Type B pancreatic cell (in vitro differentiated cells): Measurements from ENCODE around the gene NUDT8. TPM values are rescaled to one million over a fixed set of nuclear protein-coding genes. Genes with fewer than 3 reads are reported as not detected.

ENCODE experiments used
- DNase-seq: peaks from one replicate; pipeline ENCODE4 v3.0.0; 2021; ENCODE audit warnings: mixed read lengths; ENCODE audit not compliant: unreplicated experiment; ENCODE audit errors: extremely low spot score
- H3K27ac Mint-ChIP-seq: 2 replicates; pipeline ENCODE4 v1.8.0; 2021; ENCODE audit warnings: mild to moderate bottlenecking, mixed read lengths
- H3K27me3 Mint-ChIP-seq: 2 replicates; pipeline ENCODE4 v1.8.0; 2021; ENCODE audit warnings: mixed read lengths
- H3K36me3 Mint-ChIP-seq: 2 replicates; pipeline ENCODE4 v1.8.0; 2021; ENCODE audit warnings: mixed read lengths
- H3K4me1 Mint-ChIP-seq: one replicate; pipeline ENCODE4 v1.8.0; 2021; ENCODE audit warnings: mixed read lengths; ENCODE audit not compliant: unreplicated experiment
- H3K4me3 Mint-ChIP-seq: 2 replicates; pipeline ENCODE4 v1.8.0; 2021; ENCODE audit warnings: mild to moderate bottlenecking, mixed read lengths
- H3K9me3 Mint-ChIP-seq: 2 replicates; pipeline ENCODE4 v1.8.0; 2021; ENCODE audit warnings: mixed read lengths
- CTCF ChIP-seq: fragments of 200-600 bp; sonication (generic); conservative IDR thresholded peaks from 2 replicates; pipeline ENCODE4 v1.5.0; 2021; ENCODE audit warnings: antibody characterized with exemption, mild to moderate bottlenecking
- total RNA-seq: library from RNA; stranded (reverse); gene quantifications from 2 replicates; pipeline ENCODE4 v1.2.1, GENCODE V29; 2021; ENCODE audit warnings: low replicate concordance

NUDT8 gene
- total RNA-seq, 1 donor from 2014 or later, result 10.3 TPM

GRCh38 chr11:67644472-67645418 lies 15.0 kb upstream of the NUDT8 start:
- Mint-ChIP-seq H3K9me3 (no peaks in the 10 kb centered on the region), H3K36me3 (no peaks in the 10 kb centered on the region), H3K27ac (no peak overlapping the region), H3K4me3 (no peak overlapping the region), H3K4me1 (no peaks in the 10 kb centered on the region), H3K27me3 (peaks cover 8% of the 10 kb centered on the region)
- TF ChIP-seq CTCF, result no peak
- no peak for DNase-seq

- Mint-ChIP-seq H3K27ac (no peak overlapping the region), H3K4me1 (no peaks in the 10 kb centered on the region), H3K4me3 (no peak overlapping the region), H3K36me3 (no peaks in the 10 kb centered on the region), H3K9me3 (no peaks in the 10 kb centered on the region), H3K27me3 (peaks cover 8% of the 10 kb centered on the region)
- no peak for DNase-seq
- peak; percentile 58 for TF ChIP-seq CTCF
Observed at GRCh38 chr11:67644042-67644441, 14.3 kb upstream of the NUDT8 start.

- no peak for TF ChIP-seq CTCF
- no peaks in the 10 kb centered on the region for H3K9me3 Mint-ChIP-seq
- no peak overlapping the region for H3K27ac Mint-ChIP-seq
- peaks cover 5% of the 10 kb centered on the region for H3K27me3 Mint-ChIP-seq
- H3K36me3 Mint-ChIP-seq, result no peaks in the 10 kb centered on the region
- DNase-seq, result no peak
- H3K4me3 Mint-ChIP-seq, result no peak overlapping the region
- no peaks in the 10 kb centered on the region for H3K4me1 Mint-ChIP-seq
Observed at GRCh38 chr11:67642173-67643120, 12.7 kb upstream of the NUDT8 start.

- Mint-ChIP-seq H3K27me3 (peaks cover 5% of the 10 kb centered on the region), H3K9me3 (no peaks in the 10 kb centered on the region), H3K27ac (no peak overlapping the region)
Observed at GRCh38 chr11:67641338-67642172, 11.8 kb upstream of the NUDT8 start.

More at GRCh38 chr11:67641338-67642172, 11.8 kb upstream of the NUDT8 start:
- no peaks in the 10 kb centered on the region for H3K36me3 Mint-ChIP-seq
- no peak overlapping the region for H3K4me3 Mint-ChIP-seq
- no peak for TF ChIP-seq CTCF
- no peaks in the 10 kb centered on the region for H3K4me1 Mint-ChIP-seq
- DNase-seq, result peak; percentile 62
